ENCODE measurements around the gene PKLR. TPM values are rescaled to one million over a fixed set of nuclear protein-coding genes. Genes with fewer than 3 reads are reported as not detected.

Gene PKLR
- total RNA-seq, 1 experiment from 2014 or later: 0.17 TPM

DNA sequence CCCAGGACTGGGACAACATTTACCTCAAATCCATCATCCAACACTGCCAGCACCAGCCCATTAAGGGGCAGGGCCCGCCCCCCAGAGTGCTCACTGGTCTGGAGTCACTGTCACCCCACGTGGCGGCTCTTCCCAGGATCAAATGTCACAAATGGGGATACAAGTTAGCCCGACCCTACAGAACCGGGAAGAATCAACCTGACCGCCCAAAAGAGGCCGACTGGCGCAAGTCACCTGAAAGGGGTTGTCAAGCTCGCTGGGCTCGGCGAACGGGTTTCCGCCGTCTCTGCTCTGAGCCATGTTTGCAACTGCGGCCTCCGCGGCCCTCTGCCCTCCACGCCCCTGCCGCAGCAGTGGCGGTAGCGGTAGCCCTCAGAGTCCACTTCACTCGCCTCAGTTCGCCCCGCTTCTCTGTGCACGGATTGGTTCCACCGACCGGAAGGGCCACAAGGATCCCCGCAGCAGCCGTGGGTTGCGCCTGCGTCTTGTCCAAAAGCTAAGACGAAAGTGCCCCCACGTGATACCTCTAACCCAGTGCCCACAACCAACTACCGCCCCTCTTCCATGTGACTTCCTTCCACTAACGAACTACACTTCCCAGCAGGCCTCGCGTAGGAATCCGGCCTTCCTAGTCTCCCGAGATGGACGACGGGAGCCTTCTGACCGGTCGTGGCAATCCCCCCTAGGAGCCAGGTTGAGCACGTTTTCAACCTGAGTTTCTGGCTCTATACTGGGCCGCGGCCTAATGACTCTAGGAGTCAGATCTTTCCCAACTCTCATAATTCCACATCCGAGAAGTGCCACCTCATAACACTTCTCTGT is 39.2 kb downstream of the PKLR start, which contains the start of gene SCAMP3:
TSS of gene SCAMP3 (minus strand) at position 509 of the 822 bp plus-strand sequence. CDS start at position 300, 209 bp downstream.
- Histone ChIP-seq H3K27ac (ENCODE audit: low read depth, low read length) (peak within 1 kb of the TSS; percentile 68), H3K36me3 (ENCODE audit: control insufficient read depth in 1 of 2, insufficient read depth in 2 of 2, low read length in 2 of 2) (peaks cover 39 to 47% of the 10 kb centered on the region in 2 experiments; a peak in 3 of 4 replicates), H3K4me3 (replicated peaks in 1 of 2; ENCODE audit: low read depth in 1 of 2, low read length in 2 of 2) (peak within 1 kb of the TSS; percentile 92 to 94), H3K4me2 (ENCODE audit: low read length) (peak within 1 kb of the TSS; percentile 93), H3K9me3 (ENCODE audit: control insufficient read depth in 1 of 2, insufficient read depth in 1 of 2, low read depth in 1 of 2, low read length in 2 of 2) (no peaks in the 10 kb centered on the region), H3K4me1 (ENCODE audit: control insufficient read depth in 1 of 2, insufficient read depth in 2 of 2, low read length in 2 of 2) (peaks cover 7 to 15% of the 10 kb centered on the region in 2 experiments; a peak in 3 of 4 replicates), H2AFZ (ENCODE audit: low read depth, low read length, poor library complexity, severe bottlenecking) (no peak within 1 kb of the TSS), H4K20me1 (ENCODE audit: insufficient read depth) (no peaks in the 10 kb centered on the region), H3K9me2 (ENCODE audit: insufficient read depth) (no peaks in the 10 kb centered on the region), H3K9ac (ENCODE audit: low read length) (peak within 1 kb of the TSS; percentile 68), H3K79me2 (ENCODE audit: insufficient read depth, low read length) (peaks cover 17% of the 10 kb centered on the region), H3K27me3 (ENCODE audit: insufficient read depth, low read length) (no peaks in the 10 kb centered on the region)
- RAD21 ChIA-PET (ENCODE audit: low non-redundant PET in 1 of 2, low total read pairs in 2 of 2, uncharacterized antibody in 2 of 2, unreplicated experiment in 2 of 2): interaction anchor here (0.9 to 1.2 kb wide), 2 partner anchors 11 to 62 kb away, joined by 3 read pairs; no protein-coding TSS in a partner anchor
- POLR2A ChIA-PET: interaction anchor here (1.0 to 2.1 kb wide), 2 partner anchors 11 kb away, joined by 3 to 19 read pairs; partner anchors contain the start of gene CLK2
- ATAC-seq: peak; percentile 95
- TF ChIP-seq FOSL1 (IDR thresholded peaks at IDR 0.05; ENCODE audit: low read depth) (no peak), SIN3A (IDR thresholded peaks at IDR 0.05; ENCODE audit: low read depth) (peak; percentile 60), POLR2AphosphoS5 (IDR thresholded peaks at IDR 0.05; ENCODE audit: low read depth, low read length) (peak; percentile 94), SP1 (IDR thresholded peaks at IDR 0.05; ENCODE audit: low read depth) (peak; percentile 81), POLR2A (IDR thresholded peaks at IDR 0.05; ENCODE audit: borderline replicate concordance, extremely low read depth, insufficient read depth, insufficient read length) (peak; percentile 40), JUND (IDR thresholded peaks at IDR 0.05) (no peak; the same call in 1 of the 2 replicates), YY1 (IDR thresholded peaks at IDR 0.05; ENCODE audit: extremely low read depth, insufficient replicate concordance, low read depth, low read length) (peak; percentile 67), ZFX (IDR thresholded peaks at IDR 0.05) (peak; percentile 56; the same call in 1 of the 2 replicates)
- TF ChIP-seq, protein P1, sequence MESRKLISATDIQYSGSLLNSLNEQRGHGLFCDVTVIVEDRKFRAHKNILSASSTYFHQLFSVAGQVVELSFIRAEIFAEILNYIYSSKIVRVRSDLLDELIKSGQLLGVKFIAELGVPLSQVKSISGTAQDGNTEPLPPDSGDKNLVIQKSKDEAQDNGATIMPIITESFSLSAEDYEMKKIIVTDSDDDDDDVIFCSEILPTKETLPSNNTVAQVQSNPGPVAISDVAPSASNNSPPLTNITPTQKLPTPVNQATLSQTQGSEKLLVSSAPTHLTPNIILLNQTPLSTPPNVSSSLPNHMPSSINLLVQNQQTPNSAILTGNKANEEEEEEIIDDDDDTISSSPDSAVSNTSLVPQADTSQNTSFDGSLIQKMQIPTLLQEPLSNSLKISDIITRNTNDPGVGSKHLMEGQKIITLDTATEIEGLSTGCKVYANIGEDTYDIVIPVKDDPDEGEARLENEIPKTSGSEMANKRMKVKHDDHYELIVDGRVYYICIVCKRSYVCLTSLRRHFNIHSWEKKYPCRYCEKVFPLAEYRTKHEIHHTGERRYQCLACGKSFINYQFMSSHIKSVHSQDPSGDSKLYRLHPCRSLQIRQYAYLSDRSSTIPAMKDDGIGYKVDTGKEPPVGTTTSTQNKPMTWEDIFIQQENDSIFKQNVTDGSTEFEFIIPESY (IDR thresholded peaks at IDR 0.05; ENCODE audit: extremely low read depth, insufficient replicate concordance, low read length): peak; percentile 91
- TF ChIP-seq, protein P2, sequence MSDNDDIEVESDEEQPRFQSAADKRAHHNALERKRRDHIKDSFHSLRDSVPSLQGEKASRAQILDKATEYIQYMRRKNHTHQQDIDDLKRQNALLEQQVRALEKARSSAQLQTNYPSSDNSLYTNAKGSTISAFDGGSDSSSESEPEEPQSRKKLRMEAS (IDR thresholded peaks at IDR 0.05): peak; percentile 95
- TF ChIP-seq, protein P3, sequence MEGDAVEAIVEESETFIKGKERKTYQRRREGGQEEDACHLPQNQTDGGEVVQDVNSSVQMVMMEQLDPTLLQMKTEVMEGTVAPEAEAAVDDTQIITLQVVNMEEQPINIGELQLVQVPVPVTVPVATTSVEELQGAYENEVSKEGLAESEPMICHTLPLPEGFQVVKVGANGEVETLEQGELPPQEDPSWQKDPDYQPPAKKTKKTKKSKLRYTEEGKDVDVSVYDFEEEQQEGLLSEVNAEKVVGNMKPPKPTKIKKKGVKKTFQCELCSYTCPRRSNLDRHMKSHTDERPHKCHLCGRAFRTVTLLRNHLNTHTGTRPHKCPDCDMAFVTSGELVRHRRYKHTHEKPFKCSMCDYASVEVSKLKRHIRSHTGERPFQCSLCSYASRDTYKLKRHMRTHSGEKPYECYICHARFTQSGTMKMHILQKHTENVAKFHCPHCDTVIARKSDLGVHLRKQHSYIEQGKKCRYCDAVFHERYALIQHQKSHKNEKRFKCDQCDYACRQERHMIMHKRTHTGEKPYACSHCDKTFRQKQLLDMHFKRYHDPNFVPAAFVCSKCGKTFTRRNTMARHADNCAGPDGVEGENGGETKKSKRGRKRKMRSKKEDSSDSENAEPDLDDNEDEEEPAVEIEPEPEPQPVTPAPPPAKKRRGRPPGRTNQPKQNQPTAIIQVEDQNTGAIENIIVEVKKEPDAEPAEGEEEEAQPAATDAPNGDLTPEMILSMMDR (IDR thresholded peaks at IDR 0.05 in 2 of 3, conservative IDR thresholded peaks at IDR 0.05 in 1 of 3; ENCODE audit: borderline replicate concordance in 1 of 3, insufficient read depth in 1 of 3, low read depth in 2 of 3, low read length in 2 of 3): no peak
- CTCF ChIA-PET: interaction anchor here (1.5 to 1.7 kb wide), 2 partner anchors 11 to 62 kb away, joined by 3 to 13 read pairs; no protein-coding TSS in a partner anchor
- DNase-seq (ENCODE audit: low read depth, low spot score): peak; percentile 97
- TSS peak; percentile 40 for BruUV-seq (replicated peaks)
- intact Hi-C loops (cut with micrococcal nuclease): no loop called here
